NCI-H187 treated with DMSO at 0.1 percent for 48 hours (cell line): ENCODE results near the gene CC2D2A.
"Not testable (repeated sequence)": the region's sequence is repeated elsewhere in the genome, so short reads cannot be mapped to it uniquely, and the experiment has no call there.

ENCODE experiments used
- DNase-seq: peaks from one replicate; lab custom pipeline; 2025; lab: John Stamatoyannopoulos, UW

The CC2D2A gene

DNA sequence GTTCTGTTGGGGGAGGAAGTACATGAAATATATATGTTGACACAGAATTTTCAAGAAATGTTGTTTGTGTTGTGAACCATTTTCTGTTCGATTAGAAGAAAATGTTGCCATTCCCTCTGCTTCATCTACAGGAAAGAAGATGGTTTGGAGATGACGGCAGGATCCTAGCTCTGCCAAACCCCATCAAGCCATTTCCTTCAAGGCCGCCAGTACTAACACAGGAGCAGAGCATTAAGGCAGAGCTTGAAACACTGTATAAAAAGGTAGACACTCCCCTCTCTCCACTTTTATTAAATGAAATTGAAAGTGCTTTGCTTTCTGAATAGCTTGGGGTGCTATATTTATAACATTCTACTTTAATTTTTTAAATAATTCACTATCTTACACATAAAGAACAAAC is 46.8 kb downstream of the CC2D2A start:
- no peak for DNase-seq

DNA sequence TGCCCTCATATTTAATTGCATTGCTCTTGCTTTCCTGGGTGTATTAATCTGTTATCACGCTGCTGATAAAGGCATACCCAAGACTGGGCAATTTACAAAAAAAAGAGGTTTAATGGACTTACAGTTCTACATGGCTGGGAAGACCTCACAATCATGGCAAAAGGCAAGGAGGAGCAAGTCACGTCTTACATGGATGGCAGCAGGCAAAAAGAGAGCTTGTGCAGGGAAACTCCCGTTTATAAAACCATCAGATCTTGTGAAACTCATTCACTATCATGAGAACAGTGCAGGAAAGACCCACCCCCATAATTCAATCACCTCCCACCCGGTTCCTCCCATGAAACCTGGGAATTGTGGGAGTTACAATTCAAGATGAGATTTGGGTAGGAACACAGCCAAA is 48.0 kb downstream of the CC2D2A start:
- DNase-seq, result not testable (repeated sequence)

DNA sequence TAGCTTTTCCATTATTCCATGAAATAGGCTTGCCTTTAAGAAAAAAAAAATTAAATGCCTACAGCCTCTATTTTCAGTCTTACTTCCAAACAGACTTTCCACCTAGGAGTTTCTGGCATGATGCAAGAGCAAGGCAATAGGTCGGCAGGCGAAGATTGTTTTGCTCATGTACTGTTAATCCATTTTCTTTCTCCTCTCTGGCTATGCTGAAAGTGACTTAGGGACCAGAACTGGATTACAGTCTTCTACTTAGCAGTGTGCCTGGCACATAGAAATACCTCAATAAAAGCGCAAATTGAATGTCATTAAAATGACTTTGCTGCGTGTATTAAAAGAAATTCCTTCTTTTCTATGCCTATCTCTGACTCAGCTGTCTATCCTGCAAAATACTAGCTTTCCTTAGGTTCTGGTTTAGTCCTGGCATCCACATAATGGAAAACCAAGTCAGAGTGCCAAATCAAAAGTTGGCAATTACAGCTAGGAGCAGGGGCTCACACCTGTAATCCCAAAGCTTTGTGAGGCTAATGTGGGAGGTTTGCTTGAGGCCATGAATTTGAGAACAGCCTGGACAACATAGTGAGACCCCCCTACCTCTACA is 51.9 kb downstream of the CC2D2A start:
- no peak for DNase-seq

DNA sequence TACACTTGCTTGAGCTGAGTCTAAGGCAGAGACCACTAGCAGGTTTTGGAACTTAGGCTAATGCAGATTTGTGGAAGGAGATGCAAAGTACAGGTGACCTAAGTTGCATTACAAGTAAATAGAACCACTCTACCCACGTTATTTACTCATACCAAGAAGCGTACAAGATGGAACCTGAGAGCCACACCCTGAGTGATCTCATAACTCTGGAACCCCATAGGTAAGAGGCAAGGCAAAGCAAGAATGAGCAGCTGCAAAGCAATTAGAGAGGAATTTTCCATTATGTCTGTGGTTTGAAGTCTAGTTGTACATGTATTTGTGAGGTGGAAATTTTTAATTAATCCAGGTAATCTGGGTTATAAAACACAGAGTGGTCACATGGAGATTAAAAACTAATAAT is 55.4 kb downstream of the CC2D2A start:
- DNase-seq, result no peak

DNA sequence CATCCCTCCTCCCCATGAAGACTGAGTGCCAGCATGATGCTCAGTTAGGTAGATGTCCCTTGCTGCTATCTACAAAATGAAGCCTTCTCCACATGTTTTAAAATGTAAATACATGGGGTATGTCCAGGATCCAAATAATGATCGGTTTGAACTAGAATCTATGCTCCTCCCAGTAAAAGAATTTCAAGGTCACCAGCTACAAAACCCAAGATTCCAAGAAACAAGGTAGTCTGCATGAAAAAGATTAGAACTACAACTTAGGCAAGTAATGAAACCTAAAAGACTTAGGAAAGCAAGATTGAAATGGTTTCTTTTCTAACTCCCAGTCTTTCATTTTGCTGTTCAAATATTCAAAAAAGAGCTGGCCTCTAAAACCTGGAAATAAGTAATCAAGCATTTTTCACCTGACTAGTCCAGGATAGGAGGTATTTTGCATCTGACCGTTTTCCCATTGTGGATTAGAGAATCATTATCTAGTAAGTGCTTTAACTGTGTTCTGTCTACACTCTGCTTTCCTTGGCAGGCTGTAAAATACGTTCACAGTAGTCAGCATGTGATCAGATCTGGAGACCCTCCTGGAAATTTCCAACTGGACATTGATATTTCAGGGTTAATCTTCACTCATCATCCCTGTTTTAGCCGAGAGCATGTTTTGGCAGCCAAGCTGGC is 57.4 kb downstream of the CC2D2A start:
- DNase-seq, result no peak

DNA sequence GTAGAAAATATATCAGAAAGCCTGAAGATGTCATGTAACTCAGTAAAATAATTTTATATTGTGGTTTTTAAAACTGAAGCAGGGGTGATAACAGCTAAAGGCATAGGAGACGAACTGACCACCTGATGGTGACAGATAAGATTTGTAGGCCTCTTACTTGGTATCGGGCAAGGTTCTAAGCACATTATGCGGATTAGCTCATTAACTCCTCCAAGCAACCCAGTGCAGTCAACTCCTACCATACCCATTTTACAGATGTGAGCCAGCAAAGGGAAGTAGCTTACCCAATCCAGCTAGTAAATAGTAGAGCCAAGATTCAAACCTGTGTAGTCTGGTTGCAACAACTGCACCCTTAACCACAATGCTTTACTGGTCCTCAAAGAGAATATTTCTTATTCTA is 62.1 kb downstream of the CC2D2A start:
- DNase-seq, result no peak

DNA sequence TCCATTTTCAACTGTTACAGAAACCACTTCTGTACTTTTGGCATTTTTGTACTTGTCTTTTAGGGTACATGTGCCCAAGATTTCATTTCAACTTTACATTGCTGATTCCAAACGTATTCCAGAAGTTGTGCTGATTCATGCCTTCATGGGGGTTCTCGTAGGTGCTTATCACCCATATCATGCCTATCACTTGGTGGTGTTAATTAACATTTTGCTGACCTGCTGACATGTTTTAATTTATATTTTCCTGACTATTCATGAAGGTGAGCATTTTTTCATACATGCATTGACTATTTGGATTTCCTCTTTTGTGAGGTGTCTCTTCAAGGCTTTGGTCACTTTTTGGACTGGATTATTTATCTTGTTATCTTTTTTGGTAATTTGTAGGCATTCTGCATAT is 64.1 kb downstream of the CC2D2A start:
- DNase-seq, result no peak

DNA sequence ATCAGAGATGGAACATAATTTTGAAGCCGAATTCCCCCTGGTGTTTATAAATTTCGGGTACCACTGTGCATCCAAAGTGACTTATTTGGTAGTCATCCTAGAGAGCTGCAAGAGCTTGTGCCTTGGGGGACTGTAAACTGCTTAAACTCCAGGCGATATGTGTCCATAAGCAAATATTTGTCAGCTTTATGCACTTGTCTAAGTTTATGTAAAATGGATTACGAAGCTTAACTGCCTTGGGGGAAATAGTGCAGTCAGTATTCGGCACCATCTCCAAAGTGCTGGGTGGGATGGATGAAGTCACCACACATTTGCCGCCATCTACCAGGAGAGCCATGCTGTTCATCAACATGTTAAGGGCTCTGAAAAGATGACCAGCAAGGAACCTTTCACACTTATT is 65.9 kb downstream of the CC2D2A start:
- DNase-seq, result no peak

DNA sequence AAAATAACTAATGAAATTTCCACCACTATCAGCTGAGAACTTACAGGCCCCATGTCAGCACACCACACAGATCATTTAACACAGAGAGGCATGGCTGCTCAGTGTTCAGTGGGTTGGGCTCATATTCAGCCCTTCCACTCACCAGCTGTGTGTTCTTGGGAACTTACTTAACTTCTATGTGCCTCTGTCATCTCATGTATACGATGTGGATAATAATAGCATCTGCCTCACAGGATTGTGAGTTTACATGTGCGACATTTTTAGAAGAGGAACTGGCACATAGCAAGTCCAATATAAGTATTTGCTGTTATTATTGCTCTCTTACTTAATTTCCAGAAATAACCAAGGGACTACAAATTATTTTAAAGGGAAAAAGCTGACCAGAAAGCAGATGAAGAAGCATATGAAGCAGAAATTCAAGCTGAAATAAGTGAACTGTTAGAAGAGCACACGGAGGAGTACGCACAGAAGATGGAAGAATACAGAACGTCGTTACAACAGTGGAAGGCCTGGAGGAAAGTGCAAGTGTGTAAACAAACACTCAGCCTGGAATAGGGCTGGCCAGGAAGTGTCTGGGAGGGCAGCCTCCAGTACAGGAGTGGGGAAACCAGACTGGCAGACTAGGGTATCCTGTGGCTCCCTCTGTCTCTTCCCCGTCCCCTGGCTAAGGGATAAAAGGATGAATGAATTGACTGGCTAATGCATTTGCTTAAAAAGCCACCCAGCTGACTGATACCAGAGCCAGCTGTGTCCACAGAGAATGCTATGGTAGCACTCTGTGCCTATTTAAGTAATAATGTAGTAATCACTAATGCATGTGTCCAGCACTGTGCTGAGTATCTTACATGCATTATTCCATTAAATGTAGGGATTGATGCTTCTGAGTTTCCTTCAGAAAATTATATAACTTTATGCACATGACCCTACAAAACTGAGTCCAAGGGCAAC is 67.1 kb downstream of the CC2D2A start:
- DNase-seq, result no peak

DNA sequence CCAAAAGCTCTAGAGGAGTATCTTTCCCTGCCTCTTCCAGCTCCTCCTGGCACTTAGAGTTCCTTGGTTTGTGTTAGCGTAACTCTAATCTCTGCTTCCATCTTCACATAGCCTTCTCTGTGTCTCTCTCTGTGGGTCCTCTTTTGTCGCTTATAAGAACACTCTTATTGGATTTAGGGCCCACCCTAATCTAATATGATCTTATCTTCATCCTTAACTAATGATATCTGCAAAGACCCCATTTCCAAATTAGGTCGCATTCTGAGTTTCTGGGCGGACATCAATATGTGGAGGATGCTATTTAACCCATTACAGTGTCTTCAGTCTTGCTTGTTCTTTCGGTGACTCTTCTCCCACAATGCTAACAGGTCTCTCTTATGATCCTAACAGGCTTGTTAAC is 72.3 kb downstream of the CC2D2A start:
- DNase-seq, result no peak

DNA sequence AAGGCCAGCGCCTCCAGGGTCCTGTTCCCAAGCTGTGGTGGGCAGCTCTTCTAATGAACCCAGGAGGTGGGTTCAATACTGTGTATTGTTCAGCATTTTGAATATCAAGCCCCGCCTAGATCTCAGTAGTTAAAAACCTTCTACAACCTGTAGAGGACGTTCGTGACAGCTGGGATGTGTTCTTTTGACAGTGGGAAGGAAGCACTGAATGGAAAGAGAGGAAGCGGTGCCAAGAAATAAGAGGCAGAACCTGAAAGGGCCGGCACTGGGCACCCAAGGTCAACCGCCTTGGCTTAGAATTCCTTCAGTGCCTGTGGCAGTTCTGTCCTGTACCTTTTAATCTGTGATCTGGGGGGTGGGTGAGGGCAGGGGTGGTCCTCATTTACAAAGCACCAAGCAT is 73.1 kb downstream of the CC2D2A start:
- no peak for DNase-seq

DNA sequence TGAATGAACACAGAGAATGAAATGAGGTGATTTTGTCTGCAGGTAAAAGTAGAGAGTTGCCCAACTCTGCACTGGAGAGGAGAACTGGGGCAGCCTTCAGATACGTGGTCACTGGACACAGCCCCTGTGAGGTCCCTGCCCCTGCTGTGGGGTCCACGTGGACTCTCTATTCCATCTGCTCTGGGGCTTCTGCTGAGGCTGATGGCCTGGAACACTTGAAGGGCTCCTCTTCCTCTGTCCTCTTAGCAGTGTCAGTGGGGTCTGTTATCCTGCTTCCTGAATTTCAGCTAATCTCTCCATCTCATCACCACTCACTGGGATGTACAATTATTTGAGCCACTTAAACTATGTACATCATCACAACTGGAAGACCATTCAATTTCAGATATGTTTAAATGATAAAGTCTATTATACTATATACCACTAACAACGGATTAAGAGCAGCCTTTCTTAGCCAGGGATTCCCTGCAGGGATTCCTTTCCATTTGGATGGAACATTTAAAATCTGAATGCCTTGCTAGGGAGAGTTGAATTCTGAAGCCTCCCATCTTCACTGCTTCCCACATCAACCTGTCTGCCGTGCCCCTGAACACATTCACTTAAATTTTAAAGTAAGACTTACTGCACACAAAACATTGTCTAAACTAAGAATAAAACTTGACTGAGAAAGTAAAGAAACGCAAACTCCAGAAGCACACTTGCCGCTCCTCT is 74.0 kb downstream of the CC2D2A start:
- no peak for DNase-seq

DNA sequence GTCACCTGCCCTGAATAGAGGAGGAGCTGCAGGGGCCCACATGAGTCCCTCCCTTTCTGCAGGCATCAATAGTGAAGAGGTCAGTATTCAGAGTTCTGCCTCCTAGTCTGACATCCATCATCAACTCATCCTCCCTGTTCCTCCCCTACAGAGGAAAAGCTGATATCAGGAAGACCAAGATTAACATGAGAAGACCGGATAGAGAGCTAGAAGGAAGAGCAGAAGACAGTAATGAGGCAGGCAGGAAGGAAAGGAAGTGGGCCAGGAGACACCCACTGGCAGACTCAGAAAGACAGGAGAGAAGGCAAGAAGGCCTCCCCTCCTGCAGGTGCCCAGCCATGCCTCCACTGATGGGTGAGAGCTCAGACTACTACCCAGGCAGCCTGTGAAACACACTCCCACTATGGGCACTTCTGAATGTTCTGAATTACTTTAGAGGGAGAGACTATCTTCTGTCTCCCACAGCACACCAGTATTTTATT is 74.6 kb downstream of the CC2D2A start:
- no peak for DNase-seq

DNA sequence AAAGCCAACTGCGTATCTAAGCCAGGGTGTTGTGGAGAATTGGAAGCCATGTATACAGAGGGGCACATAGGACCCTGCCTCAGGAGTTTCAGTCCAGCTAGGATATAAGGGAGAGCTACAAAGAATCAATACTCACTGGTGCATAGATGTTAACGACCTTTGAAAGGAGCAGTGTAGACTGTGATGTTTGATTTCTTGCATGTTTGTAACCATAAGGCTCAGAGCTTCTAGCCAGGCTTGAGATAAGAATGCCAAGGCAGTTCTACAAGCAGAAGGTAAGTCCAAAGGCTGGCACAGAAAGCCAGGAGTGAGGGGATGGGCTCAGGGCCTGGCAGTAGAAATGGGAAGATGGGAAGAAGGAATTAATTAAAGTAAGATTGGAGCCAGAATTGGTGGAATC is 75.7 kb downstream of the CC2D2A start:
- no peak for DNase-seq

DNA sequence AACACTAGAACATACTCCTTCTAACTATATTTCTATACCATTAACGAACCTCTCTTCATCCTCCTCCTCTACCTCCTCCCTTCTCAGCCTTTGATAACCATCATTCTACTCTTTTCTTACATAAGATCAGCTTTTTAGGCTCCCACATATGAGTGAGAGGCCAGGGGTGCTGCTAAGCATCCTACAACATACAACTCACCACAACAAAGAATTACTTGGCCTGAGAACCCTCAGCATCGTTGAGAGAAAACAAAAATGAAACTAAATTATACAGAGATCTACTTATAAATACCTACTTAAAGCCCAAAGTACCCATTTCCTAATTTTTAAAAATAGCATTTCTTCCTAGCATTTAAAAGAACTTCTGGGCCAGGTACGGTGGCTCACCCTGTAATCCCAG is 77.7 kb downstream of the CC2D2A start:
- no peak for DNase-seq

DNA sequence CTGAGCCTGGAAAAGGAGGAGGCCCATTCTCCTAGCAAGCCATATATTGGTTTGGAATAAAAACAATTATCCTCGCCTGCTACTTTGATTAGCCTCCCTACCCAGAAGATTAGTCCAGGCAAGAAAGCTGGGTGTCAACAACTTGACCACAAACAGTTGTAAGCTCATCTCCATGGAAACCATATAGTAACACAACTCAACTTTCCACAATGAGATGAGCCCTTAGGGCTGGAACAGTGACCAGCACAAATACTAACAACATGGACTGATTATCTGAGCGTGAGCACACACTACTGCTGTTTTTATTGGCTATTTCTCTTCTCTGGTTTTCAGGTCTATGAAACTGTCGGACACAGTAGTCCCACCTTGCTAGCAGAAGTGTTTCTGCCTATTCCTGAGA is 80.8 kb downstream of the CC2D2A start:
- DNase-seq, result no peak

DNA sequence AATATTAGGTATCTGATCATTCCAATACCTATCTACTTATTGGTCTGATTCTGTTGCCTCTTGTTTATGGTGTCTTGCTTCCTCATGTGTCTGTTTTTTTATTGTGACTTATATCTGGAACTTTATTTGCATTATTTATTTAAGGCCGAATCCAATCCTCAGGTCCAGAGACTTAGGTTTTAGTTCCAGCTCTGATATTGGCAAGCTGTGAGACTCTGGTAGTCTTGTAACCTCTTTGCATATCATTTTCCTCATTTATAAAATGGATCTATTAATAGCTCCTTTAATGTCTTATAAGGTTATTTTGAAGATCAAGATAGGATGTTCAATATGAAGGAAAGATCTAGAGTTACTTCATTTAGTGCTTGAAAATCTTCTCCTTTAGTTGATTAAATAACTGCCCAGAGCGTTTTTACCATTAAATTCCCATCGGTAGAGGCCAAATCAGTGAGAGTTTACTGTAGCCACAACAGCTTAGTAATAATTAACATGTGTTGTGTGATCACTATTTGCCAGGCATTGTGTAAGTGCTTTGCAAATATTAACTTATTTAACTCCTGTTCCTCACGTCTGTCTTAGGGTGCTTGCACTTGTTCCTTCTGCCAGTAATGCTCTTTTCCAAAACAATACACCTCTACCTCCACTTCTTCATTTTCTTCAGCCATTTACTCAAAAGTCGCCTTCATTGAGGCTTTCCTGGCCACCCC is 82.2 kb downstream of the CC2D2A start:
- no peak for DNase-seq

DNA sequence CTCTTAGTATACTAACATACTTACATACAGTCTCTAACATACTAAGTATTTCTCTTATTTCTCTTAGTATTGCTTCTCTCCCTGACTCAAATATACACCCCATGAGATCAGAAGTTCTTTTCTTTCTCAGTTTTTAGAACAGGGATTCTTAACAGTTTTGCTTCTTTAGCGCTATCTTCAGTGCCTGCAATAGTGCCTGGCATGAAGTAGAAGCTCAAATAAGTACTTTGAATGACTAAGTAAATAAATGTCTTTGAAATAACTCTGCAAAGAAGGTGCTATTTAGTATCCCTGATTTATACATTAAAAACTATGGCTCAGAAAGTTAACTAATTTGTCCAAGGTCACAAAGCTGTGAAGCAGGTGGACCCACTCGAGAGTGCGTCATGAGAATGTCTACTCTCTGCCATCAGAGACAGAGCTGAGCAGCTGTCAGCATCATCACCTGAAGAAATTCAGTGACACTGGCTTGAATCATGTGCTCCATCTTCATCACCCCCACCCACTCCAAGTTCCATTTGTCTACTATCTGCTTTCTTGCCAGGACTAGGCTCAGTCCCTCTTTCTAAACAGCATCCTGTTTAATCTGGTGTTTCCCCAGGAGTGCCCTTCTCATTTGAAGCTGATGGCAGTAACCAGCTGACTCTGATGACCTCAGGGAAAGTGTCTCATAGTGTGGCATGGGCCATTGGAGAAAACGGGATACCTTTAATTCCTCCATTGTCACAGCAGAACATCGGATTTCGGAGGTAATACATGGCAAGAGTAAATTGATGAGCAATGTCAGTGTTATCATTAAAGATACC is 83.1 kb downstream of the CC2D2A start:
- DNase-seq, result no peak

DNA sequence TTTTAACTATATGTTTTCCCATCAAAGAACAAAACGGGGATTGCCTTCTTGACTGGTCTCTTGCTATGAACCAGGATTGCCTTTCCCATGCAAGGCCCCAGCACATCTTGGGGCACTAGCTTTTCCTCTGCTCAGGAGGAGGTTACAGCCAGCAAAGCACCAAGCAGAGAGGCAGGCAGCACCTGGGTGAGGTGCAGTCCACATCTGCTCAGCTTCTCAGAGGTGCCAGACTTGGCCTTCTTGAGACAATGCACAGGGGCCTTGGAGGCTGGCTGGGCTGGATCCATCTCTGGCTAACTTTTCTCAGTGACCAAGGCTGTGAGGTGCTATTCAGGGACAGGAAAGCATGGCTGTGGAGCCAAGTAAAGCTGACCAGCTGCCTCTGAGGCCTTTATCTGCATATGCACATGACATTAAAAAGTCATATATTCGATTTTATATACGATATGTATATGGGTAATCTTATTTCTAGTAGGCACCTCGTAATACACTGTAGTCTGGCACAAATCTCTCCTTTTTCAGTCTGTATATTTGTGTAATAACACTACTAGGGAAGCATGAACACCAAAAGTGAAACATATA is 86.9 kb downstream of the CC2D2A start:
- DNase-seq, result no peak

DNA sequence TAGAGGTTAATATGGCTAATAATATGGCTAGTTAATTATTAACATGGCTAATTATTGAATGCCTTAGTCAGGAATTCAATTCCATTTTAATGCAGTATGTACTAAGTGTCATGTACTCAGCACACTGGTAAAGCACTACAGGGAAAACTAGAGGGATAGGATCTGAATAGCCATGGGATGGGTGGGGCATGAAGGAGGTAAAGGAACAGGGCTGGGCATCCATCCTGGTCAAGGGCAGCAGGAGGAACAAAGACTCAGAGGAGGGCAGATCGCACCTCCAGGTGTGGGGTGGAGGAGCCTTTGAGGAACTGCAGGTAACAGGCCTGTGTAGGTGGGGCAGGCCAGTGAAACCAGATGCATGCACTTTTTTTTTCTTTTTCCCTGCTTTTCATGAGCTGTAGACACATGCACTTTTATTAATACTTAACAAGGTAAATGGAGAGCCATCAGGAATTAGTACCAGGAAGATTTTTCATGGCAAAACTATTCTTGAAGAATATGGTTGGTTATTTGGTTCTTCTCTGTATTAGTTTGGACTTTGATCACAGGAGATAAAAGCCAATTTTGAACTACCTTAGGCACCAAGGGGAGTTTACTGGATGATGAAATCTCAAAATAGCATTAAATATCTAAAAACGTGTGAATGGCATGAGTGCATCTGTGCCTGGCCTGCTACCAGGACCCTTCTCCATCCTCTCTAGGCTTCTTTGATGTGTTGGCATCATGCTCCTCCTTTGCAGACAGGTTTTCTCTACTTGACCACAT is 88.3 kb downstream of the CC2D2A start:
- no peak for DNase-seq
